HFF-Myc (cell line): ENCODE measurements around the gene SPATA31C2.
"Not testable (repeated sequence)": the region's sequence is repeated elsewhere in the genome, so short reads cannot be mapped to it uniquely, and the experiment has no call there.

Experiments
- DNase-seq: peaks from one replicate; pipeline ENCODE4 v3.0.0-alpha.2; 2011; ENCODE audit warnings: low read depth; ENCODE audit errors: extremely low read depth
- H3K4me3 ChIP-seq: replicated peaks from 2 replicates; pipeline ENCODE4 v1.5.1; 2011; ENCODE audit warnings: low read depth, mild to moderate bottlenecking, control low read depth, low read length
- TF ChIP-seq, protein P1 (sequence below): IDR thresholded peaks from 2 replicates; pipeline ENCODE4 v1.5.1; 2012; ENCODE audit warnings: mild to moderate bottlenecking, low read depth, low read length, control low read depth; ENCODE audit errors: missing control alignments

Gene SPATA31C2

DNA sequence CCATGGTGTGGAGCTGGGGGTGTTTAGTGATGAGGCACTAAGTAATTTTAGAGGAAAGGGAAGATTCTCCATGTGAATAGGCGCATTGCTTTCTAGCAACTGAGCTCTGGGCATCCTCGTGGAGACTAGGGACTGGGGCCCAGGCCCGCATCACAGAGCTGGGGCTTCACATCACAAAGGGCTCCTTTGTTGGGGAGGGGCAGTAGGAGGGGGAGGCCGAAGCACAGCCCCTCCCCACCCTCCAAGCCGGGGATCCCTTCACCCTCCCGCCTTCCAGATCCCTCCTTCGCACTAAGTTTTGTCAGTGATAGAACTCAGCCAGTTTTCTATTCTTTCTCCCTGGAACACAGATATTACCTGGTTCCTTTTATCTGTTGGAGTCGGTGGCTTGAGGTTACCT is at the start of gene SPATA31C2:
TSS of gene SPATA31C2 (minus strand) at position 101 of the 400 bp plus-strand sequence. CDS start at position 72, 29 bp downstream.
- not testable (repeated sequence) for DNase-seq, H3K4me3 ChIP-seq

DNA sequence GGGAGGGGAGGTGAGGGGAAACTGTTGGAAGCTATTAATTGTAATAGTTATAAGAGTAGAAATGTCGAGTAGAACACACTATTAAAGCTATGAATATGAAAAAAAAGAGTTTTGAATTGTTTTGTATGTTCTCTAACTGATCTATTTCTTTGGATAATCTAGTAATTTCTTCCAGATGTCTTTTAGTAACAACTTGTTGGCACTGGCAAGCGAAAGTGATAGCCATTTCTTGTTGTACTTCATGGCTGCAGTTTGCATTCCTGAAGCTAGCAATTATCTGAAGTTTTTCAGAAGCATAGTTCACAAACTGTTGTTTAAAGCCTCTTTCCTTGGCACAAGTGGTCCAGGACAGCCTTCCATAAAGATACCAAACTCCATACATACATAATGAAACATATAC is 49.4 kb upstream of the SPATA31C2 start:
- TF ChIP-seq, protein P1, sequence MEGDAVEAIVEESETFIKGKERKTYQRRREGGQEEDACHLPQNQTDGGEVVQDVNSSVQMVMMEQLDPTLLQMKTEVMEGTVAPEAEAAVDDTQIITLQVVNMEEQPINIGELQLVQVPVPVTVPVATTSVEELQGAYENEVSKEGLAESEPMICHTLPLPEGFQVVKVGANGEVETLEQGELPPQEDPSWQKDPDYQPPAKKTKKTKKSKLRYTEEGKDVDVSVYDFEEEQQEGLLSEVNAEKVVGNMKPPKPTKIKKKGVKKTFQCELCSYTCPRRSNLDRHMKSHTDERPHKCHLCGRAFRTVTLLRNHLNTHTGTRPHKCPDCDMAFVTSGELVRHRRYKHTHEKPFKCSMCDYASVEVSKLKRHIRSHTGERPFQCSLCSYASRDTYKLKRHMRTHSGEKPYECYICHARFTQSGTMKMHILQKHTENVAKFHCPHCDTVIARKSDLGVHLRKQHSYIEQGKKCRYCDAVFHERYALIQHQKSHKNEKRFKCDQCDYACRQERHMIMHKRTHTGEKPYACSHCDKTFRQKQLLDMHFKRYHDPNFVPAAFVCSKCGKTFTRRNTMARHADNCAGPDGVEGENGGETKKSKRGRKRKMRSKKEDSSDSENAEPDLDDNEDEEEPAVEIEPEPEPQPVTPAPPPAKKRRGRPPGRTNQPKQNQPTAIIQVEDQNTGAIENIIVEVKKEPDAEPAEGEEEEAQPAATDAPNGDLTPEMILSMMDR, result no peak
- no peak for DNase-seq
- H3K4me3 ChIP-seq, result no peak overlapping the region

- no peak for DNase-seq
- H3K4me3 ChIP-seq, result no peak overlapping the region
- TF ChIP-seq, protein P1, result no peak
Measured at GRCh38 chr9:88186495-88187110, 48.3 kb upstream of the SPATA31C2 start.

- no peak for DNase-seq
- H3K4me3 ChIP-seq, result no peak overlapping the region
- TF ChIP-seq, protein P1, result no peak
Measured at GRCh38 chr9:88184976-88185375, 46.7 kb upstream of the SPATA31C2 start.

- DNase-seq, result no peak
- no peak overlapping the region for H3K4me3 ChIP-seq
- TF ChIP-seq, protein P1, result no peak
Measured at GRCh38 chr9:88183798-88184495, 45.7 kb upstream of the SPATA31C2 start.

- DNase-seq, result no peak
- TF ChIP-seq, protein P1, result no peak
- no peak overlapping the region for H3K4me3 ChIP-seq
Measured at GRCh38 chr9:88182501-88182900, 44.2 kb upstream of the SPATA31C2 start.

DNA sequence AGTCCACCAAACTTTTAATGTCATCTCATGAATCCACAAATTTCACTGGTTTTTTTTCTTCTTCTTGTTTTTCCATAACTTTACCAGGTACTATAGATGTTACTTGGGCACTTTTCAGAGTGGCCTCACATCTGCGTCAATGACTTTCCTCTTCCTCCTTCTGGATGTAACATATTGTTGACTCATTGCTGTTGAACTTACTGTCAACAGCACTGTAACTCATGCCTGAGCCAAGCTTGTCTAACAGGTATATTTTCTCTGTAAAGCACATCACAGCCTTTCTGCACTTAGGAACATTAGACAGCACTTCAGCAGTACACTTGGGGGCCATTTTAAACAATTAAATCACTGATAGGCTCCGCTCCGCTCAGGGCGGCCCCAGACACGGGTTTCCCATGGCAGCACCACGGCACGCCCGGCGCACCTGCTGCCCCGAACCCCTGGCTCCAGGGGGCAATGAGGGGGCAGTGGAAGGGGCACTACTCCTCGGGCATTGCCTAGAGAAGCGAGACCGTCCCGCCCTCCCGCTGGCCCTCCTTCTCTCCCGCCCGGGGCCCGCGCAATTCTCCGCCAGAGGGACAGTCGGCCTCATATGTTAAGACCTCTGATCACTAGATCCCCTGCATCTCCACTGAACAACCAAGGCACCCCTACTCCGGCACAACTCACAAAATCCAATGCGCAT is 41.9 kb upstream of the SPATA31C2 start:
- TF ChIP-seq, protein P1, result no peak
- no peak for DNase-seq
- H3K4me3 ChIP-seq, result no peak overlapping the region
